Keratinocyte (primary cell): Measurements from ENCODE around the gene LAMA2. TPM values are rescaled to one million over a fixed set of nuclear protein-coding genes. Genes with fewer than 3 reads are reported as not detected.
A peak's percentile ranks its signal among the peaks of the same experiment; 100 is the strongest.

Experiments used
- DNase-seq: peaks from one replicate; pipeline ENCODE4 v3.0.0-alpha.2; 2011; ENCODE audit warnings: low read depth, missing footprints, low spot score
- FAIRE-seq: peaks from 2 replicates; lab custom pipeline; 2011; peaks lifted over from hg19 to GRCh38; lab: Jason Lieb, UNC
- H2AFZ ChIP-seq: 2 replicates; pipeline ENCODE4 v1.6.0; 2012; ENCODE audit warnings: low read length, control low read depth, inconsistent platforms; ENCODE audit not compliant: control insufficient read depth
- H3K27ac ChIP-seq: 2 replicates; pipeline ENCODE4 v1.5.1; 2011; ENCODE audit warnings: low read length; ENCODE audit not compliant: control insufficient read depth, insufficient read depth
- H3K27me3 ChIP-seq: 3 replicates; pipeline ENCODE4 v1.6.0; 2011; ENCODE audit warnings: low read length; ENCODE audit not compliant: control insufficient read depth, insufficient read depth; ENCODE audit errors: extremely low read depth
- H3K36me3 ChIP-seq, 2 experiments: 2 replicates in 1 of 2; 3 replicates in 1 of 2; pipeline ENCODE4 v1.5.1; 2011; ENCODE audit warnings: low read length in 2 of 2, mild to moderate bottlenecking in 1 of 2; ENCODE audit not compliant: control insufficient read depth in 2 of 2, insufficient read depth in 2 of 2; ENCODE audit errors: extremely low read depth in 1 of 2
- H3K4me1 ChIP-seq: 3 replicates; pipeline ENCODE4 v1.5.1; 2011; ENCODE audit warnings: low read length; ENCODE audit not compliant: control insufficient read depth, insufficient read depth; ENCODE audit errors: extremely low read depth
- H3K4me2 ChIP-seq: 3 replicates; pipeline ENCODE4 v1.6.0; 2011; ENCODE audit warnings: low read depth, low read length; ENCODE audit not compliant: control insufficient read depth, insufficient read depth; ENCODE audit errors: extremely low read depth
- H3K4me3 ChIP-seq, 3 experiments: fragments of 200-600 bp in 1 of 3; sonication (generic) in 1 of 3; 2 replicates in 2 of 3; 3 replicates in 1 of 3; pipeline ENCODE4 v1.5.1; 2011 to 2016; ENCODE audit warnings: low read length in 3 of 3, mild to moderate bottlenecking in 3 of 3, control low read depth in 2 of 3, inconsistent platforms in 1 of 3, low read depth in 1 of 3, mixed read lengths in 1 of 3, mixed run types in 1 of 3, moderate library complexity in 1 of 3; ENCODE audit not compliant: control insufficient read depth in 2 of 3, insufficient read depth in 2 of 3; ENCODE audit errors: extremely low read depth in 1 of 3
- H3K79me2 ChIP-seq: 2 replicates; pipeline ENCODE4 v1.6.0; 2012; ENCODE audit warnings: low read length; ENCODE audit not compliant: control insufficient read depth, insufficient read depth
- H3K9ac ChIP-seq: 3 replicates; pipeline ENCODE4 v1.6.0; 2011; ENCODE audit warnings: low read length; ENCODE audit not compliant: control insufficient read depth, insufficient read depth; ENCODE audit errors: extremely low read depth
- H3K9me1 ChIP-seq: 3 replicates; pipeline ENCODE4 v1.6.0; 2011; ENCODE audit warnings: low read length; ENCODE audit not compliant: control insufficient read depth, insufficient read depth; ENCODE audit errors: extremely low read depth
- H3K9me3 ChIP-seq: 2 replicates; pipeline ENCODE4 v1.5.1; 2012; ENCODE audit warnings: low read depth, low read length; ENCODE audit not compliant: control insufficient read depth
- H4K20me1 ChIP-seq: 3 replicates; pipeline ENCODE4 v1.6.0; 2011; ENCODE audit warnings: low read length; ENCODE audit not compliant: control insufficient read depth, insufficient read depth; ENCODE audit errors: extremely low read depth
- CTCF ChIP-seq, 3 experiments: IDR thresholded peaks in 1 of 3; conservative IDR thresholded peaks in 1 of 3; optimal IDR thresholded peaks in 1 of 3; 2 replicates in 2 of 3; 3 replicates in 1 of 3; pipeline versions ENCODE3 to v1.5.1; 2011; ENCODE audit warnings: low read length in 3 of 3, mild to moderate bottlenecking in 3 of 3, moderate library complexity in 2 of 3, control low read depth in 1 of 3, inconsistent platforms in 1 of 3; ENCODE audit not compliant: insufficient read depth in 2 of 3; ENCODE audit errors: extremely low read depth in 1 of 3
- EZH2 ChIP-seq: IDR thresholded peaks from one replicate; pipeline ENCODE4 v1.6.1; 2012; ENCODE audit warnings: inconsistent platforms, mild to moderate bottlenecking, low read length, moderate library complexity
- dilution Hi-C: fragments of 300-500 bp; cut with MboI; formaldehyde crosslinking; loops from one replicate; pipeline ENCODE4 v1.7.0; 2020; ENCODE audit warnings: low sequenced_read_pairs; ENCODE audit not compliant: extremely low pct_ligation_motif_present
- polyA plus RNA-seq, 5 experiments: library from polyadenylated mRNA; depleted of rRNA in 3 of 5; stranded (reverse) in 3 of 5; stranded (forward) in 1 of 5; unstranded in 1 of 5; fragments of >200 nt; gene quantifications; 1 replicate in 1 of 5; 2 replicates in 3 of 5; 3 replicates in 1 of 5; pipeline versions ENCODE4 v1.2.1 to v1.2.3, GENCODE V29; 2011 to 2012; ENCODE audit warnings: missing spikeins in 2 of 5, low read depth in 1 of 5, low replicate concordance in 1 of 5

The LAMA2 gene
- polyA plus RNA-seq, 1 donor (not counting 4 experiments of a cell fraction or from before 2014, with no cell fraction given) = 1.4 TPM

- H3K4me1 ChIP-seq = peaks cover 10% of the 10 kb centered on the region
- H2AFZ ChIP-seq = no peak overlapping the region
- H3K9me3 ChIP-seq = no peaks in the 10 kb centered on the region
- H4K20me1 ChIP-seq = no peaks in the 10 kb centered on the region
- dilution Hi-C loops = no loop called here
- H3K27me3 ChIP-seq = no peaks in the 10 kb centered on the region
- H3K79me2 ChIP-seq = no peaks in the 10 kb centered on the region
- no peak overlapping the region for H3K27ac ChIP-seq
- H3K9me1 ChIP-seq = no peaks in the 10 kb centered on the region
- H3K4me2 ChIP-seq = no peak overlapping the region
- no peak for DNase-seq
- TF ChIP-seq EZH2 (no peak), CTCF (optimal IDR thresholded peaks at IDR 0.05 in 1 of 3, IDR thresholded peaks at IDR 0.05 in 1 of 3, conservative IDR thresholded peaks at IDR 0.05 in 1 of 3; ENCODE audit: extremely low read depth in 1 of 3, insufficient read depth in 2 of 3, low read length in 3 of 3) (peak in 1 of 3 experiments; percentile 12)
- H3K9ac ChIP-seq = no peak overlapping the region
- H3K36me3 ChIP-seq = no peaks in the 10 kb centered on the region
- FAIRE-seq = no peak
- no peak overlapping the region for H3K4me3 ChIP-seq
Observed at GRCh38 chr6:129517288-129517687, 634.4 kb downstream of the LAMA2 start.

GRCh38 chr6:129519750-129520149, 636.8 kb downstream of the LAMA2 start:
- Histone ChIP-seq H2AFZ (no peak overlapping the region), H3K4me1 (peaks cover 13% of the 10 kb centered on the region)
- DNase-seq = no peak

More at GRCh38 chr6:129519750-129520149, 636.8 kb downstream of the LAMA2 start:
- Histone ChIP-seq H3K79me2 (no peaks in the 10 kb centered on the region), H3K4me2 (no peak overlapping the region), H3K9me3 (no peaks in the 10 kb centered on the region), H3K27ac (no peak overlapping the region), H3K4me3 (no peak overlapping the region), H3K27me3 (no peaks in the 10 kb centered on the region), H3K36me3 (no peaks in the 10 kb centered on the region), H3K9ac (no peak overlapping the region), H3K9me1 (no peaks in the 10 kb centered on the region), H4K20me1 (no peaks in the 10 kb centered on the region)
- TF ChIP-seq EZH2 (no peak), CTCF (optimal IDR thresholded peaks at IDR 0.05 in 1 of 3, IDR thresholded peaks at IDR 0.05 in 1 of 3, conservative IDR thresholded peaks at IDR 0.05 in 1 of 3; ENCODE audit: extremely low read depth in 1 of 3, insufficient read depth in 2 of 3, low read length in 3 of 3) (no peak)
- dilution Hi-C loops = no loop called here
- no peak for FAIRE-seq
